Cardiac muscle cell (in vitro differentiated cells and primary cell): ENCODE results near the gene NUDT19. TPM values are rescaled to one million over a fixed set of nuclear protein-coding genes. Genes with fewer than 3 reads are reported as not detected.
"Not testable (repeated sequence)": the region's sequence is repeated elsewhere in the genome, so short reads cannot be mapped to it uniquely, and the experiment has no call there.

Experiments used
- DNase-seq, 2 donors: peaks; one replicate each; pipeline versions ENCODE4 v3.0.0 to v3.0.0-alpha.2; 2010 to 2017; ENCODE audit warnings: low read depth in 1 of 2, low spot score in 1 of 2
- H3K27ac ChIP-seq: fragments of 200-600 bp; sonication (generic); 2 replicates; pipeline ENCODE4 v1.5.1; 2016
- H3K27me3 ChIP-seq: fragments of 200-600 bp; sonication (generic); 2 replicates; pipeline ENCODE4 v1.6.0; 2016; ENCODE audit warnings: control low read depth
- H3K36me3 ChIP-seq: fragments of 200-600 bp; sonication (generic); 2 replicates; pipeline ENCODE4 v1.5.1; 2016; ENCODE audit warnings: control low read depth
- H3K4me1 ChIP-seq: fragments of 200-600 bp; sonication (generic); 2 replicates; pipeline ENCODE4 v1.8.1; 2017; ENCODE audit warnings: low read depth, mild to moderate bottlenecking, mixed run types
- H3K4me3 ChIP-seq: fragments of 200-600 bp; sonication (generic); 2 replicates; pipeline ENCODE4 v1.5.1; 2016; ENCODE audit warnings: mild to moderate bottlenecking
- H3K9me3 ChIP-seq: fragments of 200-600 bp; sonication (generic); 2 replicates; pipeline ENCODE4 v1.5.1; 2017; ENCODE audit warnings: low read depth, mild to moderate bottlenecking, control low read depth
- CTCF ChIP-seq: IDR thresholded peaks from 2 replicates; pipeline ENCODE4 v1.5.1; 2012; ENCODE audit warnings: low read depth, mild to moderate bottlenecking, low read length
- polyA plus RNA-seq: library from polyadenylated mRNA; unstranded; fragments of >200 nt; fragmentation: Nextera tagmentation; extraction: Ambion mirVana; gene quantifications from 2 replicates; pipeline ENCODE4 v1.2.1, GENCODE V29; 2016
- total RNA-seq: library from RNA; depleted of rRNA; stranded (reverse); fragments of >200 nt; gene quantifications from 2 replicates; pipeline ENCODE4 v1.2.3, GENCODE V29; 2016

Gene NUDT19
- total and polyA plus RNA-seq, 2 experiments from 2014 or later = 2.1 to 5.5 TPM

GRCh38 chr19:32686847-32687475, 4.7 kb upstream of the NUDT19 start:
- Histone ChIP-seq H3K36me3 (no peaks in the 10 kb centered on the region), H3K4me3 (no peak overlapping the region), H3K27ac (no peak overlapping the region), H3K9me3 (no peaks in the 10 kb centered on the region), H3K4me1 (no peaks in the 10 kb centered on the region), H3K27me3 (no peaks in the 10 kb centered on the region)
- TF ChIP-seq CTCF = no peak
- no peak for DNase-seq

GRCh38 chr19:32687681-32688080, 3.9 kb upstream of the NUDT19 start:
- H3K36me3 ChIP-seq = no peaks in the 10 kb centered on the region
- peaks cover 2% of the 10 kb centered on the region for H3K4me1 ChIP-seq
- no peaks in the 10 kb centered on the region for H3K27me3 ChIP-seq
- no peak overlapping the region for H3K4me3 ChIP-seq
- DNase-seq = no peak
- H3K9me3 ChIP-seq = no peaks in the 10 kb centered on the region
- TF ChIP-seq CTCF = no peak
- H3K27ac ChIP-seq = no peak overlapping the region

- H3K27me3 ChIP-seq = no peaks in the 10 kb centered on the region
- peaks cover 5% of the 10 kb centered on the region for H3K4me1 ChIP-seq
- H3K9me3 ChIP-seq = no peaks in the 10 kb centered on the region
- no peak overlapping the region for H3K27ac ChIP-seq
- no peak for DNase-seq
- H3K4me3 ChIP-seq = no peak overlapping the region
- no peaks in the 10 kb centered on the region for H3K36me3 ChIP-seq
- TF ChIP-seq CTCF = no peak
These were observed 3.3 kb upstream of the NUDT19 start for GRCh38 chr19:32688311-32688710.

- TF ChIP-seq CTCF = no peak
- H3K4me3 ChIP-seq = peak overlapping the region; percentile 43
- H3K27ac ChIP-seq = peak overlapping the region; percentile 76
- H3K9me3 ChIP-seq = no peaks in the 10 kb centered on the region
- H3K36me3 ChIP-seq = no peaks in the 10 kb centered on the region
- peaks cover 5% of the 10 kb centered on the region for H3K4me1 ChIP-seq
- DNase-seq = peak in 1 of 2 donors; percentile 82
- no peaks in the 10 kb centered on the region for H3K27me3 ChIP-seq
These were observed 518 bp downstream of the NUDT19 start for GRCh38 chr19:32691952-32692726.

- H3K9me3 ChIP-seq = no peaks in the 10 kb centered on the region
- H3K4me3 ChIP-seq = peak overlapping the region; percentile 43
- no peak overlapping the region for H3K27ac ChIP-seq
- no peaks in the 10 kb centered on the region for H3K36me3 ChIP-seq
- no peak for TF ChIP-seq CTCF
- H3K27me3 ChIP-seq = no peaks in the 10 kb centered on the region
- H3K4me1 ChIP-seq = peaks cover 5% of the 10 kb centered on the region
- DNase-seq = no peak
These were observed 1.1 kb downstream of the NUDT19 start for GRCh38 chr19:32692727-32693061.

GRCh38 chr19:32693151-32694108, 1.8 kb downstream of the NUDT19 start:
- DNase-seq, H3K9me3 ChIP-seq, H3K27me3 ChIP-seq, H3K36me3 ChIP-seq, H3K4me3 ChIP-seq, H3K4me1 ChIP-seq, H3K27ac ChIP-seq: not testable (repeated sequence)

GRCh38 chr19:32694316-32694715, 2.7 kb downstream of the NUDT19 start:
- DNase-seq, H3K4me1 ChIP-seq, H3K27ac ChIP-seq, H3K9me3 ChIP-seq, H3K36me3 ChIP-seq, H3K27me3 ChIP-seq, H3K4me3 ChIP-seq: not testable (repeated sequence)

- H3K4me1 ChIP-seq, H3K27ac ChIP-seq, H3K36me3 ChIP-seq, H3K4me3 ChIP-seq, H3K9me3 ChIP-seq, DNase-seq, H3K27me3 ChIP-seq: not testable (repeated sequence)
These were observed 3.2 kb downstream of the NUDT19 start for GRCh38 chr19:32694851-32695250.
